Left lung (tissue), 10 donors: ENCODE data around the gene PAQR7. TPM values are rescaled to one million over a fixed set of nuclear protein-coding genes. Genes with fewer than 3 reads are reported as not detected.
"Not testable (repeated sequence)": the region's sequence is repeated elsewhere in the genome, so short reads cannot be mapped to it uniquely, and the experiment has no call there.

Source experiments
- ATAC-seq: fragments of 200-7000 bp; cut with Tn5 transposase; one replicate; pipeline ENCODE4 v1.9.1; 2020; ENCODE audit warnings: moderate library complexity
- DNase-seq, 4 donors: peaks; one replicate each; pipeline ENCODE4 v3.0.0-alpha.2; 2013 to 2020
- H3K27ac ChIP-seq, 2 donors: fragments of 200-600 bp; sonication (generic) in 1 of 2; one replicate each; pipeline versions ENCODE4 v1.5.0 to v1.8.0; 2020 to 2021
- H3K27me3 ChIP-seq, 2 donors: fragments of 200-600 bp; sonication (generic) in 1 of 2; one replicate each; pipeline versions ENCODE4 v1.5.0 to v1.8.0; 2020 to 2021
- H3K36me3 ChIP-seq, 2 donors: fragments of 200-600 bp; sonication (generic) in 1 of 2; one replicate each; pipeline versions ENCODE4 v1.5.0 to v1.8.0; 2020 to 2021
- H3K4me1 ChIP-seq, 2 donors: fragments of 200-600 bp; one replicate each; pipeline ENCODE4 v1.8.0; 2021
- H3K4me3 ChIP-seq, 2 donors: fragments of 200-600 bp; sonication (generic) in 1 of 2; one replicate each; pipeline versions ENCODE4 v1.5.0 to v1.8.0; 2020 to 2021; ENCODE audit warnings: mild to moderate bottlenecking in 1 of 2
- H3K9me3 ChIP-seq, 2 donors: fragments of 200-600 bp; sonication (generic) in 1 of 2; one replicate each; pipeline versions ENCODE4 v1.5.0 to v1.8.0; 2020 to 2021
- intact Hi-C, 2 donors: fragments of 100-400 bp; cut with DNase I; formaldehyde crosslinking; loops; one replicate each; pipeline versions ENCODE4 v1.11.2 to v1.14.2; 2022
- polyA plus RNA-seq, 6 donors: library from polyadenylated mRNA; unstranded; fragments of 120-200 nt; gene quantifications; one replicate each; pipeline ENCODE4 v1.2.1, GENCODE V29; 2013; ENCODE audit not compliant: insufficient read length in 6 of 6
- total RNA-seq, 2 donors: library from RNA; stranded (reverse); fragmentation: NEBNext Ultra II Directional; extraction: Animal tissue kit (Norgen Biotek cat#: 25700); gene quantifications; one replicate each; pipeline ENCODE4 v1.2.1, GENCODE V29; 2021
- TF ChIP-seq, protein P1 (sequence below), 2 donors: fragments of 200-600 bp; sonication (generic) in 1 of 2; IDR thresholded peaks; one replicate each; pipeline versions ENCODE4 v1.5.0 to v1.8.0; 2021; ENCODE audit warnings: antibody characterized with exemption in 2 of 2
- donor health status: DM: no; HTN: yes; CAD: no.
- donor health status: DM: no; HTN: no; CAD: no.

Gene PAQR7
- total and polyA plus RNA-seq, 8 donors: 11.3 to 20.2 (median 17.8) TPM

DNA sequence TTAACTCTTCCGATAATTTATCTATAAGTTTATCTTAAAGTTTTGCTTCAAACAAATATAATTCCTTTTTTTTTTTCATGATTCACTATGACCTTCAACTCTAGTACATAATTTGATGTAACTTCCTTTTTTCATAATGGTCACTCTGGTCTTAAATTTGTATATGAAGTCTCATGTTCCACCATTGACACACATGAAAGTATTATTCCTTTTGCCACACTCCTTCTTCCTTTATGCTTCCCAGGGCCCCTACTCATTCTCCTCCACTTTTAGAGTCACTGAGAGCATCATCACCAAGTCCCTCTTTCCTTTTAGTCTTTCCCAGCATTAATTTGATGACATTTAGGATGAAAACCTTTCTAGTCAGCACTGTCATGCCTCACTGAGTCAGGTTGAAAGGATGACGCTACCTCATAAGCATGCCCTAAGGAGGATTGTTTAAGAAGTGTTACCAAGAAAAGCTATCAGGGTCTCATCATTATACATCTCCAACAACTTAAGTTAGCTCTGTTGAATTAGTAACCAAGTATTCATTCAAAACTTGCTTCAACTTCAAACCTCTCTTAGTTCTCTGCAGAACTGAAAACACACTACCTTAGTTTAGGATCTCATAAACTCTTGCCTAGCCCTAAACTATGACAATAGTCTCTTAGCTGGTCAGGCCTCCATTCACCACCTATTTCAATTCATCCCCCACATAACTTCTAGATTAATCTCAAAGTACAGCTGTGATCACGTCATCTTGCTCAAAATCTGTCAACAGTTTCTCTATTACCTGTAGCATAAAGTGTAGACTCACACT is 30.8 kb downstream of the PAQR7 start:
- no peak for ATAC-seq
- TF ChIP-seq, protein P1, sequence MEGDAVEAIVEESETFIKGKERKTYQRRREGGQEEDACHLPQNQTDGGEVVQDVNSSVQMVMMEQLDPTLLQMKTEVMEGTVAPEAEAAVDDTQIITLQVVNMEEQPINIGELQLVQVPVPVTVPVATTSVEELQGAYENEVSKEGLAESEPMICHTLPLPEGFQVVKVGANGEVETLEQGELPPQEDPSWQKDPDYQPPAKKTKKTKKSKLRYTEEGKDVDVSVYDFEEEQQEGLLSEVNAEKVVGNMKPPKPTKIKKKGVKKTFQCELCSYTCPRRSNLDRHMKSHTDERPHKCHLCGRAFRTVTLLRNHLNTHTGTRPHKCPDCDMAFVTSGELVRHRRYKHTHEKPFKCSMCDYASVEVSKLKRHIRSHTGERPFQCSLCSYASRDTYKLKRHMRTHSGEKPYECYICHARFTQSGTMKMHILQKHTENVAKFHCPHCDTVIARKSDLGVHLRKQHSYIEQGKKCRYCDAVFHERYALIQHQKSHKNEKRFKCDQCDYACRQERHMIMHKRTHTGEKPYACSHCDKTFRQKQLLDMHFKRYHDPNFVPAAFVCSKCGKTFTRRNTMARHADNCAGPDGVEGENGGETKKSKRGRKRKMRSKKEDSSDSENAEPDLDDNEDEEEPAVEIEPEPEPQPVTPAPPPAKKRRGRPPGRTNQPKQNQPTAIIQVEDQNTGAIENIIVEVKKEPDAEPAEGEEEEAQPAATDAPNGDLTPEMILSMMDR (IDR thresholded peaks at IDR 0.05): no peak
- Histone ChIP-seq H3K27me3 (no peaks in the 10 kb centered on the region), H3K9me3 (no peaks in the 10 kb centered on the region), H3K4me1 (no peaks in the 10 kb centered on the region), H3K27ac (no peak overlapping the region), H3K4me3 (no peak overlapping the region), H3K36me3 (no peaks in the 10 kb centered on the region)
- no peak for DNase-seq
- intact Hi-C loops: no loop called here

DNA sequence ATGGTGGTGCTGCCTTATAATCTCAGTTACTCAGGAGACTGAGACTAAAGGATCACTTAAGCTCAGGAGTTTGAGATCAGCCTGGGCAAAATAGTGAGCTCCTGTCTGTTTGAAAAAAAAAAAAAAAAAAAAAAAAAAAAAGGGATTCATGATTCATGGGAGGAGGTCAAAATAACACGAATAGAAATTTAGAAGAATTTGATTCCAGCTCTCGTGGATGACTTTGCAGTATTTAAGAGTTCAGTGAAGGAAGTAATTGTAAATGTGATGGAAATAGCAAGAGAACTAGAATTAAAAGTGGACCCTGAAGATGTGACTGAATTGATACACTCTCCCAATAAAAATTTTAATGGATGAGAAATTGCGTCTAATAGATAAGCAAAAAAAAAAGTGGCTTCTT is 32.0 kb downstream of the PAQR7 start:
- Histone ChIP-seq H3K4me3 (no peak overlapping the region), H3K27ac (no peak overlapping the region), H3K4me1 (no peaks in the 10 kb centered on the region), H3K36me3 (no peaks in the 10 kb centered on the region), H3K27me3 (no peaks in the 10 kb centered on the region), H3K9me3 (no peaks in the 10 kb centered on the region)
- intact Hi-C loops: no loop called here
- DNase-seq: no peak
- no peak for ATAC-seq
- TF ChIP-seq, protein P1 (IDR thresholded peaks at IDR 0.05): no peak

- intact Hi-C loops, H3K4me3 ChIP-seq, DNase-seq, ATAC-seq, H3K9me3 ChIP-seq, H3K27ac ChIP-seq, H3K4me1 ChIP-seq, H3K27me3 ChIP-seq, H3K36me3 ChIP-seq: not testable (repeated sequence)
Measured at GRCh38 chr1:25839808-25840207, 35.7 kb downstream of the PAQR7 start.

- no peaks in the 10 kb centered on the region for H3K9me3 ChIP-seq
- no peak overlapping the region for H3K4me3 ChIP-seq
- H3K27ac ChIP-seq: no peak overlapping the region
- peaks cover 0 to 31% of the 10 kb centered on the region in 2 donors for H3K36me3 ChIP-seq
- no peak for DNase-seq
- TF ChIP-seq, protein P1 (IDR thresholded peaks at IDR 0.05): peak in 1 of 2 donors; percentile 18
- H3K27me3 ChIP-seq: no peaks in the 10 kb centered on the region
- H3K4me1 ChIP-seq: no peaks in the 10 kb centered on the region
- intact Hi-C loops: no loop called here
- ATAC-seq: peak; percentile 91
Measured at GRCh38 chr1:25837262-25837875, 38.1 kb downstream of the PAQR7 start.

DNA sequence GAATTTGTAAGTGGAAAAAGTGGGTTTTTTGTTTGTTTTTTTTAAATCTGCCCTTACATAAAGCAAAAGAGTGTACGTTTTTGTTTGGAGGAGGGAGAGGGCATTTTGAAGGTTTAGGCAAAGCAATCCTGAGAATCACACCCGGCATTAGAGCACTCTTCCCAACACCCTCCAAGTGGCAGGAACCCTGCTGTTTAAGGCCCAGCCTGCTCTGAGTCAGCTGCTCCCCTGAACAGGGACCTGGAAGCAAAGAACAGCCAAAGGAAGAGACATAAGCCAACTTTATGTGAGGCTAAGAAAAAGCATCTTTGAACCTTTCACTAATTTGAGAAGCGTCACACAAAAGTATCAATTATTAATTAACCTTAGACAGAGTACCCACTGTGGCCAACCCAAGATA is 38.8 kb downstream of the PAQR7 start:
- intact Hi-C loops: no loop called here
- DNase-seq (no peak), ATAC-seq (no peak)
- H3K36me3 ChIP-seq: peaks cover 0 to 37% of the 10 kb centered on the region in 2 donors
- H3K4me3 ChIP-seq: no peak overlapping the region
- H3K9me3 ChIP-seq: no peaks in the 10 kb centered on the region
- no peak overlapping the region for H3K27ac ChIP-seq
- TF ChIP-seq, protein P1 (IDR thresholded peaks at IDR 0.05): no peak
- no peaks in the 10 kb centered on the region for H3K27me3 ChIP-seq
- no peaks in the 10 kb centered on the region for H3K4me1 ChIP-seq
